Embryonic facial prominence (tissue), 1 donor: Measurements from ENCODE around the gene RXRG.

Experiments used
- DNase-seq: peaks from one replicate; pipeline ENCODE4 v3.0.0-alpha.2; 2016; ENCODE audit errors: extremely low spot score

RXRG gene

GRCh38 chr1:165409657-165410358 lies 35.1 kb downstream of the RXRG start:
- DNase-seq = no peak

- DNase-seq = no peak
These were observed 36.4 kb downstream of the RXRG start for GRCh38 chr1:165408518-165408917.

GRCh38 chr1:165407398-165407797 lies 37.5 kb downstream of the RXRG start:
- no peak for DNase-seq

- no peak for DNase-seq
These were observed 41.0 kb downstream of the RXRG start for GRCh38 chr1:165403835-165404482.

GRCh38 chr1:165402517-165403111 lies 42.3 kb downstream of the RXRG start:
- DNase-seq = no peak

- no peak for DNase-seq
These were observed 47.0 kb downstream of the RXRG start for GRCh38 chr1:165397944-165398343.

GRCh38 chr1:165395901-165396300 lies 49.0 kb downstream of the RXRG start:
- DNase-seq = no peak

GRCh38 chr1:165395478-165395877 lies 49.4 kb downstream of the RXRG start:
- no peak for DNase-seq

GRCh38 chr1:165392634-165393571 lies 52.0 kb downstream of the RXRG start:
- peak; percentile 64 for DNase-seq

GRCh38 chr1:165389609-165390008 lies 55.3 kb downstream of the RXRG start:
- DNase-seq = no peak

GRCh38 chr1:165387961-165388360 lies 57.0 kb downstream of the RXRG start:
- DNase-seq = no peak

- no peak for DNase-seq
These were observed 57.4 kb downstream of the RXRG start for GRCh38 chr1:165387505-165387904.

- DNase-seq = no peak
These were observed 61.1 kb downstream of the RXRG start for GRCh38 chr1:165383599-165384405.

- DNase-seq = no peak
These were observed 61.9 kb downstream of the RXRG start for GRCh38 chr1:165383067-165383466.

GRCh38 chr1:165381745-165382505 lies 63.0 kb downstream of the RXRG start:
- DNase-seq = no peak

GRCh38 chr1:165376811-165377311 lies 68.1 kb downstream of the RXRG start:
- no peak for DNase-seq

GRCh38 chr1:165376041-165376810 lies 68.7 kb downstream of the RXRG start:
- DNase-seq = peak; percentile 75

GRCh38 chr1:165375623-165376022 lies 69.3 kb downstream of the RXRG start:
- no peak for DNase-seq

GRCh38 chr1:165371588-165372225 lies 73.2 kb downstream of the RXRG start:
- DNase-seq = no peak
